Heart right ventricle (tissue), 16 donors: Measurements from ENCODE around the gene ETNPPL. TPM values are rescaled to one million over a fixed set of nuclear protein-coding genes. Genes with fewer than 3 reads are reported as not detected.

Source experiments
- ATAC-seq, 8 donors: fragments of 200-7000 bp; cut with Tn5 transposase; one replicate each; pipeline ENCODE4 v1.9.1; 2020; ENCODE audit warnings: mild to moderate bottlenecking in 8 of 8, moderate library complexity in 8 of 8, moderate number of reproducible peaks in 1 of 8
- DNase-seq, 2 donors: peaks; one replicate each; pipeline ENCODE4 v3.0.0-alpha.2; 2020
- H3K27ac ChIP-seq, 10 donors: fragments of 200-600 bp; sonication (generic) in 2 of 10; one replicate each; pipeline versions ENCODE4 v1.5.0 to v1.8.0; 2020 to 2022; ENCODE audit warnings: mild to moderate bottlenecking in 3 of 10
- H3K27me3 ChIP-seq, 7 donors: fragments of 200-600 bp; one replicate each; pipeline ENCODE4 v1.8.0; 2021 to 2022; ENCODE audit warnings: mild to moderate bottlenecking in 2 of 7
- H3K36me3 ChIP-seq, 9 donors: fragments of 200-600 bp; sonication (generic) in 1 of 9; one replicate each; pipeline versions ENCODE4 v1.5.0 to v1.8.0; 2020 to 2022; ENCODE audit warnings: mild to moderate bottlenecking in 2 of 9
- H3K4me1 ChIP-seq, 9 donors: fragments of 200-600 bp; sonication (generic) in 1 of 9; one replicate each; pipeline versions ENCODE4 v1.5.0 to v1.8.0; 2020 to 2022; ENCODE audit warnings: mild to moderate bottlenecking in 4 of 9
- H3K4me3 ChIP-seq, 10 donors: fragments of 200-600 bp; sonication (generic) in 2 of 10; one replicate each; pipeline versions ENCODE4 v1.5.0 to v1.8.0; 2020 to 2022; ENCODE audit warnings: mild to moderate bottlenecking in 7 of 10, moderate library complexity in 2 of 10
- H3K9me3 ChIP-seq, 11 donors: fragments of 200-600 bp in 10 of 11; sonication (generic) in 2 of 11; one replicate each; pipeline versions ENCODE4 v1.5.0 to v1.8.0; 2013 to 2022; ENCODE audit warnings: mild to moderate bottlenecking in 2 of 11, control low read depth in 1 of 11, moderate library complexity in 1 of 11
- WGBS, 2 donors: extraction: QIAGEN DNeasy Blood & Tissue Kit; methylation state at CpG; one replicate each; pipeline ENCODE4 v1.1.7; 2013; ENCODE audit warnings: inconsistent platforms in 1 of 2; 5-methylcytosine and 5-hydroxymethylcytosine counted together
- intact Hi-C, 10 donors: fragments of 100-400 bp; cut with DNase I; formaldehyde crosslinking; loops; one replicate each; pipeline versions ENCODE4 v1.11.1 to v1.14.2; 2022
- polyA plus RNA-seq, 2 donors: library from polyadenylated mRNA; stranded (reverse); fragments of 200-250 nt; gene quantifications; one replicate each; pipeline ENCODE4 v1.2.3, GENCODE V29; 2013
- total RNA-seq, 10 donors: library from RNA; stranded (reverse); fragmentation: NEBNext Ultra II Directional in 3 of 10; extraction: Animal tissue kit (Norgen Biotek cat#: 25700) in 3 of 10; gene quantifications; one replicate each; pipeline versions ENCODE4 v1.2.1 to v1.2.4, GENCODE V29; 2021 to 2023
- TF ChIP-seq, protein P1 (sequence below), 9 donors: fragments of 200-600 bp; sonication (generic) in 2 of 9; IDR thresholded peaks; one replicate each; pipeline versions ENCODE4 v1.5.0 to v1.8.0; 2021 to 2022; ENCODE audit warnings: antibody characterized with exemption in 9 of 9, mild to moderate bottlenecking in 5 of 9, moderate library complexity in 1 of 9
- donor health status: Arrhythmogenic right ventricular cardiomyopathy.
- donor health status: ischemic (EF 13 %, LVEDD 7.1; RV severe dilation, severe dysfunction).
- donor health status: healthy with polysubstance abuse.
- donor health status: DM: no; HTN: yes; CAD: no.
- donor health status: DM: no; HTN: no; CAD: no.
- donor health status: ischemic (EF 25% LVEDD 6.9; RV normal size, moderate dysfunction).
- donor health status: ischemic (EF 25% LVEDD 5.7; RV mildly dilated, moderate dysfunction).
- donor health status: healthy.
- donor health status: DM: yes; HTN: yes; CAD: no.
- donor health status: Ischemic cardiomyopathy.
- donor health status: ischemic (EF 35%, LVEDD 5.7; RV mildly dilated, moderate dysfunction).
- donor health status: nonischemic (EF 11% LVEDD 7.7; RV severe dilation, severe dysfunction).
- donor health status: DM: yes; HTN: yes; CAD: no.
- donor health status: PGD.
- donor health status: ischemic (EF 29% LVEDD 5.4; RV normal size, mild dysfunction).
- donor health status: nonischemic (EF 23%, LVEDD 6.1; RV moderate dilation, normal function).

The ETNPPL gene
- total and polyA plus RNA-seq, 12 donors = 1.9 to 45.8 (median 5.4) TPM

DNA sequence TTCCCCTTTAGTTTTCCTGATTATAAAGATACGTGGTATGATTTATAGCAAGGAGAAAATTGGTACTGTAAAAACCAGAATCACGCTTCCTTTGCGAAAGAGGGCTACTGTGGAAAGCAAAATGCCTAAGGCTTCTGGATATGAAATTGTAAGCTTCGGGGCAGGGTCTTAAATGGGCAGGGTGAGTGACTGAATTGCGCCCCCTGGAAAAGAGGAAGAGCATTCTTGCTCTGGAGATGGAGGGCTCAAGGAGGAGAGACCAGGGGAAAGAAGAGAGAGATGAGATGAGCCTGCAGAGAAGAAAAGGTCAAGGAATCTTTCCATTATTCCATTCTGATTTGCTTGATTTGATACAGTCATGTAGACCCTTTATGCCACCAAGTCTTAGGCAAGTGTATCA, 13.1 kb upstream of the ETNPPL start:
- intact Hi-C loops = no loop called here
- DNase-seq (no peak), ATAC-seq (no peak)
- Histone ChIP-seq H3K27me3 (no peaks in the 10 kb centered on the region), H3K4me1 (peaks cover 0 to 10% (median 0%) of the 10 kb centered on the region in 9 donors), H3K9me3 (no peaks in the 10 kb centered on the region), H3K36me3 (no peaks in the 10 kb centered on the region), H3K27ac (no peak overlapping the region), H3K4me3 (no peak overlapping the region)
- 88% methylated on average over 5 of the region's 5 CpGs for WGBS, 2 donors
- TF ChIP-seq, protein P1, sequence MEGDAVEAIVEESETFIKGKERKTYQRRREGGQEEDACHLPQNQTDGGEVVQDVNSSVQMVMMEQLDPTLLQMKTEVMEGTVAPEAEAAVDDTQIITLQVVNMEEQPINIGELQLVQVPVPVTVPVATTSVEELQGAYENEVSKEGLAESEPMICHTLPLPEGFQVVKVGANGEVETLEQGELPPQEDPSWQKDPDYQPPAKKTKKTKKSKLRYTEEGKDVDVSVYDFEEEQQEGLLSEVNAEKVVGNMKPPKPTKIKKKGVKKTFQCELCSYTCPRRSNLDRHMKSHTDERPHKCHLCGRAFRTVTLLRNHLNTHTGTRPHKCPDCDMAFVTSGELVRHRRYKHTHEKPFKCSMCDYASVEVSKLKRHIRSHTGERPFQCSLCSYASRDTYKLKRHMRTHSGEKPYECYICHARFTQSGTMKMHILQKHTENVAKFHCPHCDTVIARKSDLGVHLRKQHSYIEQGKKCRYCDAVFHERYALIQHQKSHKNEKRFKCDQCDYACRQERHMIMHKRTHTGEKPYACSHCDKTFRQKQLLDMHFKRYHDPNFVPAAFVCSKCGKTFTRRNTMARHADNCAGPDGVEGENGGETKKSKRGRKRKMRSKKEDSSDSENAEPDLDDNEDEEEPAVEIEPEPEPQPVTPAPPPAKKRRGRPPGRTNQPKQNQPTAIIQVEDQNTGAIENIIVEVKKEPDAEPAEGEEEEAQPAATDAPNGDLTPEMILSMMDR (IDR thresholded peaks at IDR 0.05) = no peak

DNA sequence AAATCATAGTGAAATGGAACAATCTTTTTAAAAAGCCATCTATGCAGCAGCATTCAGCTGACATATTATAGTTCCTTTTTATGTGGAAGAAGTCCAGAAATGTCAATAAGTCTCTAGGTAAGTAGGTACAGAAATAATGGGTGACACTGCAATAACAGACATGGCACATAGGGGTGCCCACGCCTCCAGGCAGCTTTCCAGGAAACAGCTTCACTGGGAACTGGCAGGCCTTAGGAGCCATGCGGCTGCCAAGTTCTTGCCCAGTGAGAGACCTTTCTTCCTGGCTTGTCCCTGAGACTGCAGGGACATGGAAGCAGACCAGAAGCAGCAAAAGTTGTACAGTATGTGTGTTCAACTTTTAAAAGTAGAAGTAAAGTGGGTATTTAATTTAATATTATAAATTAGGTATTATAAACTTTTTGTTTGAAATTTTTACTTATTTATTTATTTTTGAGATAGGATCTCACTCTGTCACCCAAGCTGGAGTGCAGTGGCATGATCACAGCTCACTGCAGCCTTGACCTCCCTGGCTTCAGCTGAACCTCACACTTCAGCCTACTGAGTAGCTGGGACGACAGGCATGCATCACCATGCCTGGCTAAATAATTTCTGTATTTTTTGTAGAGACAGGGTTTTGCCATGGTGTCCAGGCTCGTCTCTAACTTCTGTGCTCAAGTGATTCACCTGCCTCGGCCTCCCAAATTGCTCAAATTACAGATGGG, 12.1 kb upstream of the ETNPPL start:
- H3K27me3 ChIP-seq = no peaks in the 10 kb centered on the region
- H3K4me3 ChIP-seq = no peak overlapping the region
- ATAC-seq (peak; percentile 82 to 98 (median 94)), DNase-seq (peak; percentile 57 to 63)
- peaks cover 0 to 10% (median 0%) of the 10 kb centered on the region in 9 donors for H3K4me1 ChIP-seq
- no peaks in the 10 kb centered on the region for H3K9me3 ChIP-seq
- intact Hi-C loops = no loop called here
- H3K36me3 ChIP-seq = no peaks in the 10 kb centered on the region
- TF ChIP-seq, protein P1 (IDR thresholded peaks at IDR 0.05) = peak in 7 of 9 donors; percentile 22 to 42 (median 34)
- 61 to 62% methylated on average over 5 of the region's 5 CpGs for WGBS, 2 donors
- peak overlapping the region in 5 of 10 donors; percentile 0 to 42 (median 22) for H3K27ac ChIP-seq

DNA sequence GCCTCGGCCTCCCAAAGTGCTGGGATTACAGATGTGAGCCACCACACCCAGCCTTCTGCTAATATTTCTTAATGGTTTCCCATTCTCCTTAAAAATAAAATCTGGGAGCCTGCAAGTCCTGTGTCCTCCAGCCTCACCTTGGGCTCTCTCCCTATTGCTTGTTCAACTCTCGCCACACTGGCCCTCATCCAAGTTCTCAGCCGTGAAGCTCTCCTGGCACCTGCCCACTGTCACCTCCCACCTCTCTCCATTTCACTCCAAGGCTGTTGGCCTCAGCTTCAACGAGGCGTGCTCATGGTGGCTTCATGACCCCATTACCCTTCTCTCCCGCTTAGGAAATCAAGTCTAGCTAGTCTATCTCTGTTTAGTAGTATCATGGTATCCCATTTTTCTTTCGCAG, 9.5 kb upstream of the ETNPPL start:
- Histone ChIP-seq H3K4me1 (peaks cover 0 to 10% (median 0%) of the 10 kb centered on the region in 9 donors), H3K27me3 (no peaks in the 10 kb centered on the region), H3K4me3 (no peak overlapping the region), H3K9me3 (no peaks in the 10 kb centered on the region), H3K36me3 (no peaks in the 10 kb centered on the region), H3K27ac (no peak overlapping the region)
- WGBS, 2 donors = 68 to 69% methylated on average over 7 of the region's 7 CpGs
- peak; percentile 7 to 29 for DNase-seq
- peak in 2 of 8 donors; percentile 64 to 66 for ATAC-seq
- intact Hi-C loops = no loop called here
- TF ChIP-seq, protein P1 (IDR thresholded peaks at IDR 0.05) = no peak

DNA sequence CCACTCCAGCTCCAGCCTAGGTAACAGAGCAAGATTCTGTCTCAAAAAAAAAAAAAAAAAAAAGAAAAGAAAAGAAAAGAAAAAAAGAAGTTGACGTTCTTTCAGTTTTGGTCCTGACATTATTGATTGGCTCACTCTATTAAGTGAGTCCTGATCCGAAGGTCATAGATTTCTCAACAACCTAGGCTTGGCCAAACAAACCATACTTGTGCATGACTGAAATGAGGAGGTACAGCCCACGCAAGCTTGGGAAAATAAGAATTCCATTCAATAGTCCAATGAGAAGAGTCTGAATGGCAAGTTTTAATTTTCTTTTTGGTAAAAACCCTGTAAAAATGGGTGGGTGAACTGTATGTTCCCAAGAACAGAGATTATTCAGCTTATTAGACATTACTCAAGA, 3.2 kb upstream of the ETNPPL start:
- H3K36me3 ChIP-seq = no peaks in the 10 kb centered on the region
- no peak for ATAC-seq
- no peak for DNase-seq
- H3K9me3 ChIP-seq = peaks cover 0 to 9% (median 0%) of the 10 kb centered on the region in 11 donors
- intact Hi-C loops = no loop called here
- no peak overlapping the region for H3K4me3 ChIP-seq
- TF ChIP-seq, protein P1 (IDR thresholded peaks at IDR 0.05) = no peak
- 91 to 95% methylated on average over 3 of the region's 3 CpGs for WGBS, 2 donors
- H3K27me3 ChIP-seq = peaks cover 0 to 40% (median 13%) of the 10 kb centered on the region in 7 donors
- peaks cover 0 to 18% (median 11%) of the 10 kb centered on the region in 9 donors for H3K4me1 ChIP-seq
- H3K27ac ChIP-seq = no peak overlapping the region
